HuH-7 (cell line): ENCODE results near the gene C3orf33.
"Not testable (repeated sequence)": the region's sequence is repeated elsewhere in the genome, so short reads cannot be mapped to it uniquely, and the experiment has no call there.

Experiments used
- DNase-seq: peaks from one replicate; pipeline ENCODE4 v3.0.0; 2011; ENCODE audit warnings: low spot score

The C3orf33 gene, protein sequence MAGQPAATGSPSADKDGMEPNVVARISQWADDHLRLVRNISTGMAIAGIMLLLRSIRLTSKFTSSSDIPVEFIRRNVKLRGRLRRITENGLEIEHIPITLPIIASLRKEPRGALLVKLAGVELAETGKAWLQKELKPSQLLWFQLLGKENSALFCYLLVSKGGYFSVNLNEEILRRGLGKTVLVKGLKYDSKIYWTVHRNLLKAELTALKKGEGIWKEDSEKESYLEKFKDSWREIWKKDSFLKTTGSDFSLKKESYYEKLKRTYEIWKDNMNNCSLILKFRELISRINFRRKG

DNA sequence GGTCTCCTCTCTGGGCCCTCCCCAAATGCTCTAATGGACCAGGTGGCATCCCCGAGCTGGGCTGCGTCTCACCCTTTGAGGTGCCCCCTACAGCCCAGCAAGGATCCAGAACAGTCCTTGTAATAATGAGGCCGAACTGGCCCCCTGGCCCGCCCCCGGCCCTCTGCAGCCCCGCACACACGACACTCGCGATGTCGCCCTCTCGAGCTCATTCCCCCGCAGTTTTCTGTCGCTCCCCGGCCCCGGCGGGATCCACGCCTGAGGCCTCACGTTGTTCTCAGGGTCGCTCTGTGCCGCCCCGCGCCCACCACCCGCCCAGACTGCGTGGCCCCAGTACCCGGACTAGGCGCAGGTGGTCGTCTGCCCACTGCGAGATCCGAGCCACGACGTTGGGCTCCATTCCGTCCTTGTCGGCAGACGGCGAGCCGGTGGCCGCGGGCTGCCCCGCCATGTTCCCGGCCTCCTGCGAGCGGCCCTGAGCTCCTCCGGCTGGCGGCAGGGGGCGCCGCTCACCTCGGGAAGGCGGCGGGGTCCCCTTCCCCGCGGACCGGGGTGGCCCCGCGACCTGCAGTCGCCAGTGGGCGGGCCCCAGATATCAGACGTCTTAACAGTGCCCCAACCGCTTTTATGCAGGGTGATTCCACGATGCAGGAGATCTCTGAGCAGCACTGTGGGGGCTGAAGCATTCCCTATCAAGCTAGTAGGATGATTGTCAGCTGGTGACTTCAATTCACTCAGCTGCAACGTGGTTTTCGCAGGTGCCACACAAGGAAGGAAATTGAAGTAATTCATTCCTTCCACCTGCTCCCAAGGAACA lies at the start of gene C3orf33:
TSS of gene C3orf33 (minus strand) at position 477 of the 817 bp plus-strand sequence. CDS start at position 451, 26 bp downstream.
- DNase-seq, result peak; percentile 56

DNA sequence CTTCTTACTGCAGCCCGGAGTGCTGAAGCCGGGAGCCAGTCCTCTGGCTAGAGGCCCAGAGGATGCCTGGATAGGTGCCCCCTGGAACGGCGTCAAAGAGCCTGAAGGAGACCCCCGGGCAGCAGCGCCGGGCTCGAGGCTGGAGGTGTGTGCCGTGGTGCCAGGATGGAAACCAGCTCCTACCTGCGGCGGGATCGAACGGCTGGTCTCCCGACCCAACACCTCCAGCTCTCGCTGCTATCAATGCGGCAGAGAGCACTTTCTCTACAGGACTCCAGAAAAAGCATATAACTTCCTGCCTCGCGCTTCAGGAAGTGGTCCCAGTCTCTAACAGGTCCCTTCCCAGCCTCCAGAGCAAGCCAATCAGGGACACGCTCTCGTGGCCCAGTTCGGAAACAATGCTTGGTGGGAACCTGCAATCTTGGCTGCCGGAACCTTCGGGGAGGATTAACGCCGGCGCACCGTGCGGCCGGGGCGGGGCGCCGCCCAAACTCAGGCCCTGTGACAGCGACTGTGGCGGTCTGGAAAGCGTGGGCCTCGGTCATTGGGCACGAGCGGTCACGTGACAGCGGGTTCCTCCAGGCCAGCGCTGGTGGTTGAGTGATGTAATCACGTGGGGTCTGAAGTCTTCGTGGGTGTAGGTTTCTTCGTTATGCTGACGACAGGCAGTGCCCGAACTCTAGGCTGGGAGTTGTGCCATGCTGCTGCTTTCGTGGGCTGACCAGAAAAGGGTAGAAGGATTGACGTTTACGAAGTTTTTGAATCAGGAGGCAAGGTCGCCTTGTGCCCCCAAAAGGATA lies 48.3 kb upstream of the C3orf33 start, which contains the start of gene SLC33A1:
TSS of gene SLC33A1 (minus strand) at position 287 of the 800 bp plus-strand sequence. CDS start 430 bp downstream, outside the sequence.
- DNase-seq, result peak; percentile 84

DNA sequence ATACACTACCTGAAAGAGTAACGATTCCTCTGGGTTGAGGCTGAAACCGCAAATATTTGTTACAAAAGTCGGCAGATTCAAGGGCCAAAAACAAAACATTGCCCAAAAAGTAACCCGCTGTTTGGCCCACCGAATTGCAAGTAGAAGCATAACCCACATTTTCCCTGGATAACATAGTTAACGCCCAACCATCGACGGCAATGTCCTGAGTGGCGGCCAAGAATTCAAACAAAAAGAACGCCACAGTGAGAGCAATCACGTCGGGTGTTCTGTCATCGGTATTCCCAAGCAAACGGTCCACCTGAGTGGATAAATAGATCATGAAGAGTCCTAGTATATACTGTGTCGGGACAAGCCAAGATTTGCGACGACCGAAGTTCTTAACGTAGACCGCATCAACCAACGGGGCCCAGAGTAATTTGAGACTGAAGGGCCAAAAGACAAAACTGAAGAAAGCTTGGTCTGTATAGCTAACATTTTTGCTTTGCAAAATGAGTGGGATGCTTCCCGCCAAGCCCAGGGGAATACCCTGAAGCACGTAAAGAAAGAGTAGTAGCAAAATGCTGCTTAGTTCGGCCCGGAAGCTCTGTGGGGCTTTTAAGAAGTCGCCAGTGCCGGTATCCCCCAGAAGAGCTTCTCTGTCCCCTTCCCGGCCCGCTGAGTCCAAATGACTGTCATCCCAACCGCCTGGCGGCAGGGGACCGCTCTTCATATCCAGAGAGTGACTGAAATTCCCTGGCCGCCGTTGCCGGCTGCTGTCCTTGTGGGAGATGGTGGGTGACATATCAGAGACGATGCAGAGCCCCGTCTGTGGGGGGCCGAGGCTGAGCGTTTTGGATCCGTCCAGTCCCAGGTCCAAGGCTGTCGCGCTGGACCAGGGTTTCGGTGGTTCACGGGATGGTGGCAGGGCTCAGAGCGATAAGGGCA lies 47.4 kb upstream of the C3orf33 start:
- DNase-seq, result peak; percentile 15

DNA sequence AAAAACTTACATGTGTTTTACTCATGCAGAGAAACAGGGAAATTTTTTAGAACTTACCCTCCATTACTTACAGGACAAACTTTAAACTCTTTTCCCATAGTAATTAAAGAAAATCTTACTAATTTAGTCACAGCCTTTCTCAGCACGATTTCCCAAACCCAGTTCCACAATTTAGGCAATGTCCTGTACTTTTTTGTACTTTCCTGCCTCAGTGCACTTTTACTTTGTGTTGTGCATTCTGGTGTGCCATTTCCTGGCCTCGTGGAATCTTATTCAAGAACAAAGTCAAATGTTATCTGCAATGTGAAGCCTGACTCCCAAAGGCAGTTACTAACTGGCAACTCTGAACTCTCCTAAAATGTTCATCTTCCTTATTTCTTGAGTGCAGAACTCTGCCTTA lies 46.3 kb upstream of the C3orf33 start:
- DNase-seq, result no peak

DNA sequence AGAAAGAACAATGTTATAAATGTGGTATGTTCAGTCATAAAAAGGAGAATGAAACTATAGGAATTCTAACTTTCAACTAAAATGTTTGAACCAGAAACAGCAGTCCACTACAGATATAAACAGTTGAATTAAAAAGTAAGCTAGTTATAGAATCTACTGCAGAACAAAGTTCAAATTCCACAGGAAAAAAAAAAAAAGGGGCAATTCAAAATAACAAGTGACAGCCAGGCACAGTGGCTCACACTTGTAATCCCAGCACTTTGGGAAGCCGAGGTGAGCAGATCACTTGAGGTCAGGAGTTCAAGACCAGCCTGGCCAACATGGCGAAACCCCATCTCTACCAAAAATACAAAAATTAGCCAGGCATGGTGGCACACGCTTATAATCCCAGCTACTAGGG lies 43.3 kb upstream of the C3orf33 start:
- DNase-seq, result not testable (repeated sequence)

DNA sequence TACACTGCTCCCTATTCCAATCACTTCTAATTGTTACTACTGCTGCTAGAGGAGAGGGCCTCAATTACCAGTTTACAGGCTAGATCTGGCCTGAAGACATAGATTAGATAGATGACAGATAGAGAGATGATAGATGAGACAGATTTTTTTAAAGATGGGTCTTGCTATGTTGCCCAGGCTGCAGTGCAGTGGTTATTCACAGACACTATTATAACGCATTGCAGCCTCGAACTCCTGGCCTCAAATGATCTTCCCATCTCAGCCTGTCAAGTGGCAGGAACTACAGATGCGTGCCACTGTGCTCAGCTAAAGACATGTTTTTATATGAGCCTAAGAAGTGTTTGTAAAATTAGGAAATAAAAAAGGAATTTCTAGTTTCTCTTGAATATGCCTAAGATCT lies 41.9 kb upstream of the C3orf33 start:
- no peak for DNase-seq

DNA sequence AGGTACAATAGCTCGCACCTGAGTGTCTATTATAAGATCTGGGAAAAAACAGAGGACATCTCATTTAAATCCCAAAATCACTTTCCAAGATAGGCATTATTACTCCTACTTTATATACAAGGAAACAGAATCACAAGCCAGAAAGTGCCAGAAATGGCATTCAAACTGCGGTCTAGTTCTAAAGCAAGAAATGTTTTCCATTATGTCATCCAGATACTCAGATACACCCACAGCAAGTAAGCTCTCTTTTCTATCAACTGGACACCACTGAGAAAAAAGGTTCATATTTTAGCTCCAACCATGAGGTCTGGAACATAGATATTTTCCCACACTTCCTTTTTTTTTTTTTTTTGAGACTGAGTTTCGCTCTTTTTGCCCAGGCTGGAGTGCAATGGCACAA lies 40.0 kb upstream of the C3orf33 start:
- no peak for DNase-seq

DNA sequence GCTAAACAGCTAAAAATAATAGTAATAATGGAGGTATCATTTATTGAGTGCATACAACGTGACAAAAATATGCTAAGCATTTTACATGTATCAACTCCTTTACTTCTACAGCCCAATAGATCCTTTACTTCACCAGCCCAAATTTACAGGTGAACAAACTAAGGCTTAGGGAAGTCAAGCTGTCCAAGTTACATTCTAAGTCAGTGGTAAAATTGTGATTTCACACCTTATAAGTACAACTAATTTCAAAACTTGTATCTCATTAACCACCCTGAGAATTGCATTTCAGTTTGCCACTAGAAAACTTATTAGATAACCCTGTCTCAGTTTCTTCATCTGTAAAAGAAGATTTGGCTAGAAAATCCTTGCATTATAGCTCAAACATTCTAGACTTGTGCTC lies 37.5 kb upstream of the C3orf33 start:
- no peak for DNase-seq

DNA sequence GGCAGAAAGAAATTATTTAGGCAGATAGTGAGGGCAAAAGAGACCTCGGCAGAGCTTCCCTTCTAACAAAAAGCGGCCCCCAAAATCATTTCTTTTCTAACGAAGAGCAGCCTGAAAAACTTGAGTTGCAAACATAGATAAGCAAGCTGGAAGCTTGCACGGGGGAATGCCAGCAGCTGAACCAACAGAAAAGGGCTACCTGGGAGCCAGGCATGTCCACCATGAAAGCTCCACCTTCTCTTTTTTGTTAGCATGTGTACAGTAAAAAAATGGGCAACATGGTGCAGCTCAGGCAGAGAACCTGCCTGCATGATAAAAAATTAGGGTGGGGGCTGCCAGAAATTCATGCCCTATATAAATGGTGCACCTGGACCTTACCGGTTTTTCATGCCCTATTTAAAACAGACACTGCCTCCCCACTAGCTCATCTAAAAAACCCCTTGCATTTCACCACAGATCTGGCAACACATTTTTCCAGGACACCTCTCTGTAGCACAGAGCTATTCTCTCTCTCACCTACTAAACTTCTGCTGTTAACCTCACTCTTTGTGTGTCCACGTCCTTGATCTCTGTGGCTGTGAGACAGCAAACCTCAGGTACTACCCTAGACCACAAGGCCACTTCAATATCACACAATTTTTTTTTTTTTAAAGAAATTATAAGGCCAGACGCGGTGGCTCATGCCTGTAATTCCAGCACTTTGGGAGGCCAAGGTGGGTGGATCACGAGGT lies 29.4 kb upstream of the C3orf33 start:
- no peak for DNase-seq

DNA sequence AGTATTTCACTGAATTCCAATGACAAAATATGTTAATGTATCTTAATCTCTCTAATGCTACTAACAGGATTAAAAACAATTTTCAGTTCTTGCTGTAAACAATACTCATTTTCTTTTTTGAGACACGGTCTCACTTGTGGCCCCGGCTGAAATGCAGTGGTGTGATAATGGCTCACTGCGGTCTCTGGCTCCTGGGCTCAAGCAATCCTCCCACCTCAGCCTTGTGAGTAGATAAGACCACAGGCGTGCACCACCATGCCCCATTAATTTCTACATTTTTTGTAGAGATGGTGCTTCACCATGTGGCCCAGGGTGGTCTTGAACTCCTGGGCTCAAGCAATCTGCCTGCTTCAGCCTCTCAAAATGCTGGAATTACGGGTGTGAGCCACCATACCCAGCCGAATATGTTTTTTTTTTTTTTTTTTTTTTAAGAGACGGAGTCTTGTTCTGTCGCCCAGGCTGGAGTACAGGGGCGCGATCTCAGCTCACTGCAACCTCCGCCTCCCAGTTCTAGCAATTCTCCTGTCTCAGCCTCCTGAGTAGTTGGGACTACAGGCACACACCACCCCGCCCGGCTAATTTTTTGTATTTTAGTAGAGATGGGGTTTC lies 22.5 kb upstream of the C3orf33 start:
- not testable (repeated sequence) for DNase-seq

DNA sequence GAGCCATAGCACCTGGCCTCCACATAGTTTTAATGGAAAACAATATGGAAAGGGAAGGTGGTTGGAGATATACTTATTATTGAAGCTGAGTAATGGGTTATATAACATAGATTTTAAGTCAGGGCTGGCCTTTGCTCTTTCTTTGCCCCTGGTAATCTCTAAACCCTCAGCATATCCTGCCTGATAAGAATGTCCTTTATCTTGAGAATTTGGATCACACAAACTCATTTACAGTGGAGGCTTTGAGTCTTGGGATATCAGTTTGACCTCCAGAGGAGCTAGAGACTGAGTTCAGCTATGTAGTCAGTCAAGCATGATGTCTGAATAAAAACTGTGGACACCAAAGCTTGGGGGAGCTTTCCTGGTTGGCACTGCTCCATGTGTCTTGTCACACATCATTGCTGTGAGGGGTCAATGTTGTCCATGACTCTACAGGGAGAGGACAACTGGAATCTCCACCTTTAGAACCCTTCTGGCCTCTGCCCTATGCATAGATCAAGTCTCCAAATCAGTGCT lies 9.0 kb upstream of the C3orf33 start:
- no peak for DNase-seq

DNA sequence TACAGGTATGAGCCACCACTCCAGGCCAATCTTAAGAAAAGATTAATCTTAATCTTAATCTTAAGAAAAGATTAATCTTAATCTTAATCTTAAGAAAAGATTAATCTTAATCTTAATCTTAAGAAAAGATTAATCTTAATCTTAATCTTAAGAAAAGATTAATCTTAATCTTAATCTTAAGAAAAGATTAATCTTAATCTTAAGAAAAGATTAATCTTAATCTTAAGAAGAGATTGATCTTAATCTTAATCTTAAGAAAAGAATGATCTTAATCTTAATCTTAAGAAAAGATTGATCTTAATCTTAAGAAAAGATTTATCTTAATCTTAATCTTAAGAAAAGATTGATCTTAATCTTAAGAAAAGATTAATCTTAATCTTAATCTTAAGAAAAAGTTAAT lies 7.1 kb upstream of the C3orf33 start:
- not testable (repeated sequence) for DNase-seq

DNA sequence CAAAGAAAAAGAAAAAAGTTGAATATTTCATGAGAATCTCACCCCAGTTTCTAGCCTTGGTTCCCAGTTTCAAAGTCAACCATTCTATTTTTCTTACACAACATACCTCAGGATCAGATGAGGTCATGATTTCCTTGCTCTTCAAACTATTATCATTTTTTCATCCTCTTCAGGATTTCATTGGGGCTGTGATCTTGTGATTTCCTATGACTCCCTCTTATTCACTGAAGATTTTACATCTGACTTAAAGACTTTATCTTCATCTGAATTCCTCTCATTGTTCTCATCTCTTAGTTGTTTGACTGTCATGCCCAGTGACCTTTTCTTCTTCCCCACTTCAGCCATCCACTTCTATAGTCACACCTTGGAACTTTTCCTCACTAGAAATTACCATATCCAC lies 3.1 kb upstream of the C3orf33 start:
- DNase-seq, result no peak

DNA sequence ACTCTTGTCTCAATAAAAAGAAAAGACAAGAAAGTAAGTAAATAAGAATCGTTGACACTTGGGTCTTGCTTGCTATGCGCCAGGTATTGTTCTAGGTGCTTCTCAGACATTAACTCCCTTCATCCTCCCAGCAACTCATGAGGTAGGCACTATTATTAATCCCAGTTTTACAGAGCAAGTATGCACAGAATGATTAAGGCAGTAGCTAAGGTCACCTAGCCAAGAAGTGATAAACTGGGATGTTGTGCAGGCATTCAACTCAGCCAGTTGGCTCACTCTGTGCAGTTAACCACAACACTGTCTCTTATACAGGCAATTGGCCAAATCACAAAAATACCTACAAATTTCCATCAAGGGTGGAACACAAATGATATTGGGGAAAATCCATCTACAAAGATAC lies 1.7 kb upstream of the C3orf33 start:
- DNase-seq, result no peak

DNA sequence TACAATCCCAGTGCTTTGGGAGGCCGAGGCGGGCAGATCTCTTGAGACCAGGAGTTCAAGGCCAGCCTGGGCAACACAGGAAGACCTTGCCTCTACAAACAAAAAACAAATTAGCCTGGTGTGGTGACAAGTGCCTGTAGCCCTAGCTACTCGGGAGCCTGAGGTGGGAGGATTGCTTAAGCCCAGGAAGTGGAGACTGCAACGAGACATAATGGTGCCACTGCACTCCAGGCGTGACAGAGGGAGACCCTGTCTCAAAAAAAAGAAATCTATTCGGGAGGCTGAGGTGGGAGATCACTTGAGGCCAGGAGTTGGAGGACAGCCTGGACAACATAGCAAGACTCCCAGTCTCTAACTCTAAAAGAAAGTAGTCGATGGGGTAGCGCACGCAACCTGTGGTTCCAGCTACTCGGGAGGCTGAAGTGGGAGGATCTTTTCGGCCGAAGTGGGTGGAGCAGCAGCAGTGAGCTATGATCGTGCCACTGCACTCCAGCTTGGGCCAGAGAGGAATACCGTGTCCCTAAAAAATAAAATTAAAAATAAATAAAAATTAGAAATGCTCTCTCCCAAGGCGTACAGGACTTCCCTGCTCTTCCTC lies 775 bp downstream of the C3orf33 start:
- DNase-seq, result no peak

DNA sequence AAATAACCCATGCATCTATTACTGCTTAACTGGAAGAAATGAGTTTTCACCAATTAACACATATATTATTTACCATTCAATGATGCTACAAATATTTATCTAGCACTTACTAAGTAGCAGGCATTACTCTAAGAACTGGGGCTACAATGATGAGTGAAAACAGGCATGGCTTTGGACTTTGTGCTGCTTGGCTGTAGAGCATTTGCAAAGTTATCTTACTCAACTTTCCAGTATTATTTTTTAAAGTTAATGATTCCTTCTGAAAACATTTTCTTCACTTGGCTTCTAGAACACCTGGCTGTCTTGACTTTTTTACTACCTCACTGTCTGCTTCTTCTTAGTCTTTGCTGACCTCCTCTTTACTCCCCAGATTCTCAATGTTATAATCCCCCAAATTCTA lies 1.8 kb downstream of the C3orf33 start:
- no peak for DNase-seq

DNA sequence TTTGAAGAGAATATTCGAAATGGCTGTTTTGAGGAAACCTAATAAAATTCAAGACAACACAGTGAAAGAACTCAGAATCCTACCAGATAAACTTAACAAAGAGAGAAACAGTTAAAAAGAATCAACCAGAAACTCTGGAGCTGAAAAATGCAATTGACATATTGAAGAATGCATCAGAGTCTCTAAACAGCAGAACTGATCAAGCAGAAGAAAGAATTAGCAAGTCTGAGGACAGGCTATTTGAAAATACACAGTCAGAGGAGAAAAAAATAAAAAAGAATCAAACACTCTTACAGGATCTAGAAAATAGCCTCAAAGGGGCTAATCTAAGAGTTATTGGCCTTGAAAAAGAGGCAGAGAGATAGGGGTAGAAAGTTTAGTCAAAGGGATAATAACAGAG lies 13.5 kb downstream of the C3orf33 start:
- no peak for DNase-seq

DNA sequence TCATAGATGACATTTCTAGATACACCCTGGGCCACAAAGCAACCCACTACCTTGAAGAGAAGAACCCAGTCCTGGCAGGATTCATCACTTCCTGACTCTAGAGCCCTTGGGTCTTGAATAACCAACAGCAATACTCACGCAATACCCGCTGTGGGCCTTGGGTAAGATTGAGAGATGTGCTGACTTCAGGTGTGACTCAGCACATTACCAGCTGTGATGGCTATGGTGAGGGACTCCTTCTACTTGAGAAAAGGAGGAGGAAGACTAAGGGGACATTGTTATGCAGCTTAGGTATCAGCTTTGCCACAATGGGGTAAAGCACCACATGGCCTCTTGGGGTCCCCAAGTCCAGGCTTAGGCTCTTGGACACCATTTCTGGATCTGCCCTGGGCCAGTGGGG lies 14.9 kb downstream of the C3orf33 start:
- no peak for DNase-seq

DNA sequence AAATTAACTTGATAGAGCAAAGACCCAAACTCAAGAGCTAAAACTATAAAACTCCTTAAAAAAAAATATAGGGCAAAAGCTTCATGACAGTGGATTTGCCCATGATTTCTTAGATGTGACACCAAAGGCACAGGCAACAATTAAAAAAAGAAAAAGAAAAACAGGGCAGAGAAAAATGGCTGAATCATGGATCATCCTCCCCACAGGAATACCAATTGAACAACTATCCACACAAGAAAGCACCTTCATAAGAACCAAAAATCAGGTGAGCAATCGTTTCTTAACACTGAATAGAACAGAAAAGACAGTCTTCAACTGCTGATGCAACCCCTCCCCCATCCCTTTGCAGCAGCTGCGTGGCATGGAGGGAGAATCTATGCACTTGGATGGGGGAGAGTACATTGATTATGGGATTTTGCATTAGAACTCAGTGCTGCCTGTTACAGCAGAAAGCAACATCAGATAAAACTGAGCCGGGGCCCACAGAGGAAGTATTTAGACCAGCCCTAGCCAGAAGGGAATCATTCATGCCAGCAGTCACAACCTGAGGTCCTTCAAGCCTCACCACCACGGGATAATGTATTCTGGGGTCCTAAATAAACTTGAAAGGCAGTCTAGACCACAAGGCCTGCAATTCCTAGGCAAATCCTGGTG lies 15.7 kb downstream of the C3orf33 start:
- DNase-seq, result no peak
